Lower leg skin (tissue), 4 donors: ENCODE data around the gene HIGD2A. TPM values are rescaled to one million over a fixed set of nuclear protein-coding genes. Genes with fewer than 3 reads are reported as not detected.

Experiments
- DNase-seq, 2 donors: peaks; one replicate each; pipeline ENCODE4 v3.0.0-alpha.2; 2019; ENCODE audit warnings: low spot score in 2 of 2
- H3K4me3 ChIP-seq: fragments of 200-600 bp; sonication (generic); 2 replicates; pipeline ENCODE4 v1.5.1; 2017; ENCODE audit warnings: mild to moderate bottlenecking, low read depth; ENCODE audit not compliant: poor library complexity, severe bottlenecking
- POLR2A ChIP-seq, 2 donors: fragments of 450-650 bp; IDR thresholded peaks; one replicate each; pipeline ENCODE4 v1.6.1; 2016 to 2017; ENCODE audit warnings: antibody characterized with exemption in 2 of 2, mild to moderate bottlenecking in 1 of 2, moderate library complexity in 1 of 2
- WGBS, 2 donors: methylation state at CpG; one replicate each; pipeline ENCODE4 v1.1.5; 2018; 5-methylcytosine and 5-hydroxymethylcytosine counted together
- intact Hi-C: fragments of 100-400 bp; cut with DNase I; formaldehyde crosslinking; loops from one replicate; pipeline ENCODE4 v1.15.0; 2023; ENCODE audit warnings: low total_unique reads
- total RNA-seq, 4 donors: library from RNA; depleted of rRNA; stranded (reverse); fragments of >200 nt; gene quantifications; one replicate each; pipeline ENCODE4 v1.1.0, GENCODE V29; 2016
- TF ChIP-seq, protein P1 (sequence below), 3 donors: fragments of 450-650 bp; IDR thresholded peaks; one replicate each; pipeline ENCODE4 v1.5.1; 2016; ENCODE audit warnings: antibody characterized with exemption in 3 of 3, mild to moderate bottlenecking in 3 of 3, moderate library complexity in 2 of 3

The HIGD2A gene
- total RNA-seq, 4 donors from 2014 or later = 110 to 153 (median 130) TPM

GRCh38 chr5:176350416-176350815 is 38.1 kb upstream of the HIGD2A start:
- intact Hi-C loops = no loop called here
- H3K4me3 ChIP-seq = no peak overlapping the region
- TF ChIP-seq, protein P1, sequence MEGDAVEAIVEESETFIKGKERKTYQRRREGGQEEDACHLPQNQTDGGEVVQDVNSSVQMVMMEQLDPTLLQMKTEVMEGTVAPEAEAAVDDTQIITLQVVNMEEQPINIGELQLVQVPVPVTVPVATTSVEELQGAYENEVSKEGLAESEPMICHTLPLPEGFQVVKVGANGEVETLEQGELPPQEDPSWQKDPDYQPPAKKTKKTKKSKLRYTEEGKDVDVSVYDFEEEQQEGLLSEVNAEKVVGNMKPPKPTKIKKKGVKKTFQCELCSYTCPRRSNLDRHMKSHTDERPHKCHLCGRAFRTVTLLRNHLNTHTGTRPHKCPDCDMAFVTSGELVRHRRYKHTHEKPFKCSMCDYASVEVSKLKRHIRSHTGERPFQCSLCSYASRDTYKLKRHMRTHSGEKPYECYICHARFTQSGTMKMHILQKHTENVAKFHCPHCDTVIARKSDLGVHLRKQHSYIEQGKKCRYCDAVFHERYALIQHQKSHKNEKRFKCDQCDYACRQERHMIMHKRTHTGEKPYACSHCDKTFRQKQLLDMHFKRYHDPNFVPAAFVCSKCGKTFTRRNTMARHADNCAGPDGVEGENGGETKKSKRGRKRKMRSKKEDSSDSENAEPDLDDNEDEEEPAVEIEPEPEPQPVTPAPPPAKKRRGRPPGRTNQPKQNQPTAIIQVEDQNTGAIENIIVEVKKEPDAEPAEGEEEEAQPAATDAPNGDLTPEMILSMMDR (IDR thresholded peaks at IDR 0.05) = no peak
- TF ChIP-seq POLR2A (IDR thresholded peaks at IDR 0.05) = no peak
- peak in 1 of 2 donors; percentile 32 for DNase-seq
- 95% methylated on average over 8 of the region's 8 CpGs for WGBS, 2 donors

DNA sequence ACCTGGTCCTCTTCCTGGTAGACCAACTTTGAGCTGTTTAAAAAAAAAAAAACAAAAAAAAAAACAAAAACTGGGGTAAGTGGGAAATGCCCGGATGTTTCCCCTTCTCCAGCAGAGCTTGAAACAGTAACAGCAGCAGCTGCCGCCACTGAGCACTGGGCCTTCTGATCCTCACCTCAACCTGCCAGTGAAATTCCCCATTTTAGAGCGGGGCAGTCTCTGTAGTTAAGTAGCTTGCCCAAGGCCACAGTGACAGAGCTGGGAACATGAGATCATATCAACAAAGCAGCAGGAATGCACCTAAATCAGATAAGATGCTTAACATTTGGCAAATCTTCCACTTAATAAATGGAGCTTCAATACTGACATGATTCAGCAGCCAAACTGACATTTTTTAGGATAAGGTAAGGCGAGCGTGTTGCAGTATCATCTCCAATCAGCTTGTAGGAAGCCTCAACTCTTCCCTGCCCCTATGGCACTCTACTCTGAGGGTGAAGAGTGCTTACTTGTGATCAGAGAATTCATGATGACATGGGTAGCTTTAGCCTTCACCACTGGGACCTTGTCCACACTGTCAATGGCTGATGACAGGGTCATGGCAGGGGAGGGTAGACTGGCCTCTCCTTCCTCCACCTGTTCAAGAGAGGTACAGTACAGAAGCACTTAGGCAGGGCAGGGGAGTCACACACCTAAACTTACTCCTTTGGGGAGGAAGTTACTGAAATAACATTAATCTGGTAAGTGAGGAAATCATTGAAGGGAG is 36.3 kb upstream of the HIGD2A start:
- intact Hi-C loops = no loop called here
- no peak for TF ChIP-seq POLR2A (IDR thresholded peaks at IDR 0.05)
- TF ChIP-seq, protein P1 (IDR thresholded peaks at IDR 0.05) = no peak
- DNase-seq = peak in 1 of 2 donors; percentile 65
- no peak overlapping the region for H3K4me3 ChIP-seq
- WGBS, 2 donors = 65 to 78% methylated on average over 5 of the region's 5 CpGs

GRCh38 chr5:176353533-176353932 is 35.0 kb upstream of the HIGD2A start:
- 91% methylated on average over 4 of the region's 4 CpGs for WGBS, 2 donors
- no peak overlapping the region for H3K4me3 ChIP-seq
- no peak for DNase-seq
- no peak for TF ChIP-seq POLR2A (IDR thresholded peaks at IDR 0.05)
- TF ChIP-seq, protein P1 (IDR thresholded peaks at IDR 0.05) = no peak
- intact Hi-C loops = no loop called here

DNA sequence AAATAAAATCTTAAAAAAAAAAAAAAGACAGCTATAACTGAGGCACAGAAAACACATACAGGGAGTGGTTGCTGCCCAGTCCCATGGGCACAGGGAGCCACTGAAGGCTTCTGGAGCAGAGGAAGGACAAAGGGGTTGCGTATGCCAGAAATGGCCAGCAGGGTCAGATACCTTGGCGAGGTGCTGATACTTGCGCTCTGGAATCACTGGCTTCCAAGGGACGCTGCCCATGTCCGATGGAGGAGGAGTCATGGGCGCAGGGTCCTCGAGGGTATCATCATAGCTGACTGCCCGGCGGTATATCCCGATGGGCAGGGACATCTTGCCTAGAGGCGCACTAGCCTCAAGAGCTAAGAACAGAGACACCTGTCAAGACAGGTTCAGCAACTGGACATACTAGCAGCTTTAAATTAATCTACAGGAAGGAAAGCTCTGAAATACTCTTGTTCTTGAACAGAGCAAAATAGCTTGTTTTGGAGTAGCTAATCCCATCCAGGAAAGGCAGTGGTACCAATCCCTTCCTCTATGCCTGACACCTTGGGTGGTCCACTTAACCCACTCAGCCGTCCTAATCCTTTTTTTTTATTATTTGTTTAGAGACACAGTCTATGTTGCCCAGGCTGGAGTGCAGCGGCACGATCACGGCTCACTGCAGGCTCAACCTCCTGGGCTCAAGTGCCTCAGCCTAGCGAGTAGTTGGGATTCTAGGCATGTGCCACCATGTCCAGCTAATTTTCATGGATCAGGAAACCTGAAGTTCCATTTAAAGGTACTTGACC is 33.0 kb upstream of the HIGD2A start:
- 92% methylated on average over 16 of the region's 16 CpGs for WGBS, 2 donors
- intact Hi-C loops = no loop called here
- no peak overlapping the region for H3K4me3 ChIP-seq
- no peak for DNase-seq
- TF ChIP-seq, protein P1 (IDR thresholded peaks at IDR 0.05) = no peak
- TF ChIP-seq POLR2A (IDR thresholded peaks at IDR 0.05) = no peak

GRCh38 chr5:176356179-176356566 is 32.4 kb upstream of the HIGD2A start:
- no peak overlapping the region for H3K4me3 ChIP-seq
- no peak for DNase-seq
- 87 to 98% methylated on average over 3 of the region's 3 CpGs for WGBS, 2 donors
- no peak for TF ChIP-seq POLR2A (IDR thresholded peaks at IDR 0.05)
- TF ChIP-seq, protein P1 (IDR thresholded peaks at IDR 0.05) = no peak
- intact Hi-C loops = no loop called here
